Neural cell (in vitro differentiated cells): ENCODE results near the gene RUNX1.

ENCODE experiments used
- CTCF ChIP-seq: fragments of 450-650 bp; IDR thresholded peaks from 2 replicates; pipeline ENCODE4 v1.5.1; 2014; ENCODE audit warnings: antibody characterized with exemption, mild to moderate bottlenecking, moderate library complexity; ENCODE audit not compliant: poor library complexity, severe bottlenecking
- EP300 ChIP-seq: fragments of 450-650 bp; conservative IDR thresholded peaks from 2 replicates; pipeline ENCODE4 v1.6.1; 2014; ENCODE audit warnings: antibody characterized with exemption, mild to moderate bottlenecking, moderate library complexity; ENCODE audit not compliant: poor library complexity, severe bottlenecking
- EZH2 ChIP-seq: fragments of 200-600, 300-800 bp; shearing (Covaris generic), sonication (generic); IDR thresholded peaks from 2 replicates; pipeline ENCODE4 v1.6.1; 2014; ENCODE audit warnings: antibody characterized with exemption, low read length, borderline replicate concordance, mild to moderate bottlenecking; ENCODE audit not compliant: insufficient read depth, poor library complexity, severe bottlenecking
- MXI1 ChIP-seq: fragments of 450-650 bp; conservative IDR thresholded peaks from 2 replicates; pipeline ENCODE4 v1.6.1; 2014; ENCODE audit warnings: antibody characterized with exemption, mild to moderate bottlenecking; ENCODE audit not compliant: poor library complexity, severe bottlenecking
- POLR2AphosphoS5 ChIP-seq: IDR thresholded peaks from 2 replicates; pipeline ENCODE4 v1.6.1; 2012
- TAF1 ChIP-seq: IDR thresholded peaks from 2 replicates; pipeline ENCODE4 v1.6.1; 2012; ENCODE audit warnings: low read depth
- TF ChIP-seq, protein P1 (sequence below): IDR thresholded peaks from 2 replicates; pipeline ENCODE4 v1.6.1; 2012; ENCODE audit warnings: borderline replicate concordance

- TF ChIP-seq CTCF (no peak), MXI1 (no peak), EZH2 (no peak), TAF1 (no peak), POLR2AphosphoS5 (no peak), EP300 (no peak)
- TF ChIP-seq, protein P1, sequence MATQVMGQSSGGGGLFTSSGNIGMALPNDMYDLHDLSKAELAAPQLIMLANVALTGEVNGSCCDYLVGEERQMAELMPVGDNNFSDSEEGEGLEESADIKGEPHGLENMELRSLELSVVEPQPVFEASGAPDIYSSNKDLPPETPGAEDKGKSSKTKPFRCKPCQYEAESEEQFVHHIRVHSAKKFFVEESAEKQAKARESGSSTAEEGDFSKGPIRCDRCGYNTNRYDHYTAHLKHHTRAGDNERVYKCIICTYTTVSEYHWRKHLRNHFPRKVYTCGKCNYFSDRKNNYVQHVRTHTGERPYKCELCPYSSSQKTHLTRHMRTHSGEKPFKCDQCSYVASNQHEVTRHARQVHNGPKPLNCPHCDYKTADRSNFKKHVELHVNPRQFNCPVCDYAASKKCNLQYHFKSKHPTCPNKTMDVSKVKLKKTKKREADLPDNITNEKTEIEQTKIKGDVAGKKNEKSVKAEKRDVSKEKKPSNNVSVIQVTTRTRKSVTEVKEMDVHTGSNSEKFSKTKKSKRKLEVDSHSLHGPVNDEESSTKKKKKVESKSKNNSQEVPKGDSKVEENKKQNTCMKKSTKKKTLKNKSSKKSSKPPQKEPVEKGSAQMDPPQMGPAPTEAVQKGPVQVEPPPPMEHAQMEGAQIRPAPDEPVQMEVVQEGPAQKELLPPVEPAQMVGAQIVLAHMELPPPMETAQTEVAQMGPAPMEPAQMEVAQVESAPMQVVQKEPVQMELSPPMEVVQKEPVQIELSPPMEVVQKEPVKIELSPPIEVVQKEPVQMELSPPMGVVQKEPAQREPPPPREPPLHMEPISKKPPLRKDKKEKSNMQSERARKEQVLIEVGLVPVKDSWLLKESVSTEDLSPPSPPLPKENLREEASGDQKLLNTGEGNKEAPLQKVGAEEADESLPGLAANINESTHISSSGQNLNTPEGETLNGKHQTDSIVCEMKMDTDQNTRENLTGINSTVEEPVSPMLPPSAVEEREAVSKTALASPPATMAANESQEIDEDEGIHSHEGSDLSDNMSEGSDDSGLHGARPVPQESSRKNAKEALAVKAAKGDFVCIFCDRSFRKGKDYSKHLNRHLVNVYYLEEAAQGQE = no peak
These were observed 184.5 kb downstream of the RUNX1 start for GRCh38 chr21:34864370-34865149.
